Stimulated activated CD4-positive, alpha-beta T cell treated with anti-CD3 and anti-CD28 coated beads, TNF-alpha, amount 100 ng/mL, for 1 hour (primary cell): ENCODE data around the gene CPAMD8.

Experiments
- DNase-seq, 3 donors: peaks; one replicate each; pipeline ENCODE4 v3.0.0-alpha.2; 2020; ENCODE audit warnings: low read depth in 3 of 3, low spot score in 1 of 3

CPAMD8 gene

GRCh38 chr19:17026706-17027534 is at the start of gene CPAMD8:
TSS of gene CPAMD8 (minus strand) at chr19:17026810. CDS start at chr19:17026642, 168 bp downstream.
- no peak for DNase-seq

- peak in 1 of 3 donors; percentile 31 for DNase-seq
Measured at GRCh38 chr19:17075864-17076542, 49.4 kb upstream of the CPAMD8 start.

GRCh38 chr19:17075035-17075863 is 48.6 kb upstream of the CPAMD8 start, which contains the start of the genes HAUS8 and MYO9B:
TSS of gene HAUS8 (minus strand) at chr19:17075452. CDS start at chr19:17075422, 30 bp downstream.
TSS of gene MYO9B (plus strand) at chr19:17075777. CDS start at chr19:17101718, 25,941 bp downstream.
- DNase-seq: peak; percentile 96 to 99 (median 99)

GRCh38 chr19:17074634-17075034 is 48.0 kb upstream of the CPAMD8 start:
- no peak for DNase-seq

GRCh38 chr19:17073869-17074633 is 47.4 kb upstream of the CPAMD8 start:
- no peak for DNase-seq

- no peak for DNase-seq
Measured at GRCh38 chr19:17070912-17071311, 44.3 kb upstream of the CPAMD8 start.

- DNase-seq: no peak
Measured at GRCh38 chr19:17070421-17070820, 43.8 kb upstream of the CPAMD8 start.

GRCh38 chr19:17069193-17069592 is 42.6 kb upstream of the CPAMD8 start:
- DNase-seq: no peak

- DNase-seq: no peak
Measured at GRCh38 chr19:17063428-17063827, 36.8 kb upstream of the CPAMD8 start.

- DNase-seq: no peak
Measured at GRCh38 chr19:17061691-17062090, 35.1 kb upstream of the CPAMD8 start.

GRCh38 chr19:17061205-17061604 is 34.6 kb upstream of the CPAMD8 start:
- no peak for DNase-seq

GRCh38 chr19:17060802-17061201 is 34.2 kb upstream of the CPAMD8 start:
- DNase-seq: no peak

GRCh38 chr19:17058236-17058635 is 31.6 kb upstream of the CPAMD8 start:
- no peak for DNase-seq

GRCh38 chr19:17055636-17056035 is 29.0 kb upstream of the CPAMD8 start:
- no peak for DNase-seq

GRCh38 chr19:17054746-17055145 is 28.1 kb upstream of the CPAMD8 start:
- no peak for DNase-seq

- no peak for DNase-seq
Measured at GRCh38 chr19:17052439-17052838, 25.8 kb upstream of the CPAMD8 start.

- no peak for DNase-seq
Measured at GRCh38 chr19:17049711-17050280, 23.2 kb upstream of the CPAMD8 start.

GRCh38 chr19:17048885-17049453 is 22.4 kb upstream of the CPAMD8 start:
- DNase-seq: no peak

GRCh38 chr19:17045907-17046502 is 19.4 kb upstream of the CPAMD8 start:
- no peak for DNase-seq
